NCI-H748 (cell line): ENCODE data around the gene DDT.
A peak's percentile ranks its signal among the peaks of the same experiment; 100 is the strongest.
"Not testable (repeated sequence)": the region's sequence is repeated elsewhere in the genome, so short reads cannot be mapped to it uniquely, and the experiment has no call there.

Source experiments
- DNase-seq: peaks from one replicate; lab custom pipeline; 2025; ENCODE audit not compliant: unreplicated experiment; lab: John Stamatoyannopoulos, UW

Gene DDT

GRCh38 chr22:23989583-23990244 is 15.5 kb upstream of the DDT start:
- not testable (repeated sequence) for DNase-seq

DNA sequence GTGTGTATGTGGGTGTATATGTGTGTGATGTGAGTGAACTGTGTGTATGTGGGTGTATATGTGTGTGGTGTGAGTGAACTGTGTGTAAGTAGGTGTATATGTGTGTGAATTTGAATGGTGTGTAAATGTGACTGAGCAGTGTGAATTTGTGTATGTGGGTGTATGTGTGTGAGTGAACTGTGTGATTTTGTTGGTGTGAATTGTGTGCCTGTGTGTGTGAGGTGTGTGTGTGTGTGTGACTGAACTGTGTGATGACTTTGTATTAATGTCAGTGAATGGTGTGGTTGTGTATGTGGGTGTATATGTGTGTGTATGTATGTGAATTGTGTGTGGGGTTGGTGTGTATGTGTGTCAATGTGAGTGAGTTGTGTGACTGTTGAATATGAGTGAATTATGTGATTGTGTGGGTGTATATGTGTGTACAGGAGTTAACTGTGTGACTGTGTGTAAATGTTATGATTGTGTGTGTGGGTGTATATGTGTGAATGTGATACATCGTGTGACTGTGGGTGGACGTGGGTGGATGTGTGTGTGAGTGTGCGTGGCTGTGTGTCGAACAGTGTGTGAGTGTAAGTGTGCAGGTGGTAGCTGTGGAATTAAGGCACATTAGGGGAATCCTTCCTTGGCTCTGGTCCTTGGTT is 12.4 kb upstream of the DDT start:
- not testable (repeated sequence) for DNase-seq

DNA sequence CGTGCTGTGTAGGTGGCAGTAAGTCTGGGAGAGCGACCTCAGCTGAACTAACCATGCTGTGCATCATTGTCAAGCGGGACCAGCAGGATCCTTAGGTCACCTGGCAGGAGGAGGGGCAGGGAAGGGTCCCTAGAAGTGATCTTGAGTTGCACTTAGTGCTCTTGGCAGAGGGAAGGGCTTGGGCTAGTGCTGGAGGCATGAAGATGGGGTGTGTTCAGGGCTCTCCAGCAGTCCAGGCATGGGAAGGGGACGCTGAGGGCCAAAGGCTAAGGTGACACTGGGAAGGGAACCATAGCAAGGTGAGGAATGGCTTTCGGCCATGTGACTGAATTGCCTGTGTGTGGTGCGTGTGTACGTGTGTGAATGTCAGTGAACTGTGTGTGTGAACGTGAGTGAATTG is 11.8 kb upstream of the DDT start:
- not testable (repeated sequence) for DNase-seq

- DNase-seq = no peak
Measured at GRCh38 chr22:23984430-23984829, 10.2 kb upstream of the DDT start.

DNA sequence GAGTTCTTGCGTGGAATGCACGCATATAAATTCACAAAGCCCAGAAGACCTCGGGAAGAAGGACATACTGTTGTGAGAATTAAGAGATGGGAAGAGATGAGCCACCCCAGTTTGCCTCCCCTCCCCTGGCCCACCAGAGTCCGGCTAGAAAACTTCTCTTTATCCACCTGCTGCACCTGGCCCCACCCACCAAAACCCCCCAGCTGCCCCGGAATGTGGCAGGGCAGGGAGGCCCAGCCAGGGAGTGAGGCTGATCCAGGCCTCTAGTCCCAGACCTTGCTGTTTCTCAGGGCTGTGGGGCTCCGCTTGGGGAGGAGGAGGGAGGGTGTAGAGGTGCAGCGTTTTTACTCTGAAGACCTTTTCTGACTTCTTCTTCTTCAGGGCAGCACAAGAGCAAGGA is 6.3 kb upstream of the DDT start:
- DNase-seq = not testable (repeated sequence)

- DNase-seq = not testable (repeated sequence)
Measured at GRCh38 chr22:23979557-23980240, 5.5 kb upstream of the DDT start, which contains the start of gene GSTT2. TSS of gene GSTT2 (plus strand) at chr22:23980134.

- DNase-seq = not testable (repeated sequence)
Measured at GRCh38 chr22:23977304-23977703, 3.1 kb upstream of the DDT start.

- DNase-seq = not testable (repeated sequence)
Measured at GRCh38 chr22:23974836-23975352, 653 bp upstream of the DDT start.

DNA sequence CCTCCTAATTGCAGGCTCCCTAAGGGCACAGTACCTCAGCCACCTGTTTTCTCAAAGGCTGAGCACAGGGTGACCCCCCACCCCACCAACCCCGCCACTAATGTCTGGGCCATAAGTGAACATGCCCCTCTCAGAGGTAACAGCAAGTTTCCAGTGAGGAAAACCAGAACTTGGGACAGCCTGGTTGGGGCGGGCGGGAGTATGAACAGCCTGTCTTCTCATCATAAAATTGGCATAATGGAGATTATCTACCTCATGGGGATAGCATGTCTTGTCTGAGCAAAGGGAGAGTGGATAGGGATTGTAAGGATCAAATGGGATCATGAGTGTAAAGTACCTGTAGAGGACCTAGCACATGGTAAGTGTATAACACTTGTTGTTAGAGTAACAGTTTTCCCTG is 2.3 kb downstream of the DDT start:
- not testable (repeated sequence) for DNase-seq

- DNase-seq = no peak
Measured at GRCh38 chr22:23970816-23971486, 3.3 kb downstream of the DDT start.

GRCh38 chr22:23970201-23970641 is 4.0 kb downstream of the DDT start:
- no peak for DNase-seq

- DNase-seq = no peak
Measured at GRCh38 chr22:23969071-23969470, 5.2 kb downstream of the DDT start.

- not testable (repeated sequence) for DNase-seq
Measured at GRCh38 chr22:23966568-23966967, 7.7 kb downstream of the DDT start, which contains the start of gene DDTL. TSS of gene DDTL (plus strand) at chr22:23966888. CDS start at chr22:23966915, 27 bp downstream.

DNA sequence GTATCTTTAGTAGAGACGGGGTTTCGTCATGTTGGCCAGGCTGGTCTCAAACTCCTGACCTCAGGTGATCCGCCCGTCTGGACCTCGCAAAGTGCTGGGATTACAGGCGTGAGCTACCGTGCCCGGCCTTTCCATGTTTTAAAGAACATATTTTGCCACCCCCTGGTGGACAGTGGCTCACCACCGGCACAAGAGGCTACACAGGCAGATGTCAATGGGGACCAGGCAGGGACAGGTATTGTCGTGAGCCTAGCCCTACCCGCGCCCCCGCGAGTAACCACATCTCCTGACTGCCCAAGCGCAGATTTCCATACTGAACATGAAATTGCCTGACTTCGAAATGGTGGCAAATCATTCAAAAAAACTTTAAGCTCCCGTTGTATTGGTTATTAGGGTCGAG is 8.1 kb downstream of the DDT start:
- DNase-seq = not testable (repeated sequence)

- DNase-seq = not testable (repeated sequence)
Measured at GRCh38 chr22:23961084-23961771, 13.0 kb downstream of the DDT start, which contains the start of gene GSTT2B. TSS of gene GSTT2B (minus strand) at chr22:23961195. CDS start at chr22:23961131, 64 bp downstream.

DNA sequence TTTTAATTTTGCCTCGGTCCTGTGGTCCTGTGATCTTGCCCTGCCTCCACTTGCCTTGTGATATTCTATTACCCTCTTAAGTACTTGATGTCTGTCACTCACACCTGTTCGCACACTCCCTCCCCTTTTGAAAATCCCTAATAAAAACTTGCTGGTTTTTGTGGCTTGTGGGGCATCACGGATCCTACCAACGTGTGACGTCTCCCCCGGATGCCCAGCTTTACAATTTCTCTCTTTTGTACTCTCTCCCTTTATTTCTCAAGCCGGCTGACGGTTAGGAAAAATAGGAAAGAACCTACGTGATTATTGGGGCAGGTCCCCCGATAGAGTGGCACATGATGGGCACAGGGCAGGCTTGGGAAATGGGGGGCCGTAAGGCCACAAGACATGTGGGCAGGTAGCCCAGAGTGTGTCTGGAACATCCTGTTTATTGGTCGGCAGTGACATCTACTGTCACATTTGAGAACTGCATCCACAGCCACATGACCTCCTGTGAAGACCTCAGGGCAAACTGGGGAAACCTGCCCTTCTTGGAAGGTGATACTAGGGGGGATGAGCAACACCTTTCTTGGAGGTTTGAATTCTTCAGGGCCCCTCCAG is 17.8 kb downstream of the DDT start:
- DNase-seq = peak; percentile 46

DNA sequence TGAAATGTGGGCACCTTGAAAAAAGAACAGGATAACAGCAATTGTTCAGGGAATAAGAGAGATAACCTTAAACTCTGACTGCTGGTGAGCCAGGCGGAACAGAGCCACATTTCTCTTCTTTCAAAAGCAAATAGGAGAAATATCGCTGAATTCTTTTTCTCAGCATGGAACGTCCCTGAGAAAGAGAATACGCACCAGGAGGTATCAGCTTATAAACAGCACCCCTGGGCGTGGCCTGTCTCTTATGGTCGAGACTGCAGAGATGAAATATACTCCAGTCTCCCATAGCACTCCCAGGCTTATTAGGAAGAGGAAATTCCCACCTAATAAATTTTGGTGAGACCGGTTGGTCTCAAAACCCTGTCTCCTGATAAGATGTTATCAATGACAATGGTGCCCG is 18.4 kb downstream of the DDT start:
- DNase-seq = not testable (repeated sequence)

DNA sequence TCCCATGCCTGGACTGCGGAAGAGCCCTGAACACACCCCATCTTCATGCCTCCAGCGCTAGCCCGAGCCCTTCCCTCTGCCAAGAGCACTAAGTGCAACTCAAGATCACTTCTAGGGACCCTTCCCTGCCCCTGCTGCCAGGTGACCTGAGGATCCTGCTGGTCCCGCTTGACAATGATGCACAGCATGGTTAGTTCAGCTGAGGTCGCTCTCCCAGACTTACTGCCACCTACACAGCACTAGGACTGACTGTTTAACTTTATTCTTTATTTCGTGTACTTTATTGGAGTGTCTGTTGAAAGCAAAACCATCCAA is 19.3 kb downstream of the DDT start:
- not testable (repeated sequence) for DNase-seq

DNA sequence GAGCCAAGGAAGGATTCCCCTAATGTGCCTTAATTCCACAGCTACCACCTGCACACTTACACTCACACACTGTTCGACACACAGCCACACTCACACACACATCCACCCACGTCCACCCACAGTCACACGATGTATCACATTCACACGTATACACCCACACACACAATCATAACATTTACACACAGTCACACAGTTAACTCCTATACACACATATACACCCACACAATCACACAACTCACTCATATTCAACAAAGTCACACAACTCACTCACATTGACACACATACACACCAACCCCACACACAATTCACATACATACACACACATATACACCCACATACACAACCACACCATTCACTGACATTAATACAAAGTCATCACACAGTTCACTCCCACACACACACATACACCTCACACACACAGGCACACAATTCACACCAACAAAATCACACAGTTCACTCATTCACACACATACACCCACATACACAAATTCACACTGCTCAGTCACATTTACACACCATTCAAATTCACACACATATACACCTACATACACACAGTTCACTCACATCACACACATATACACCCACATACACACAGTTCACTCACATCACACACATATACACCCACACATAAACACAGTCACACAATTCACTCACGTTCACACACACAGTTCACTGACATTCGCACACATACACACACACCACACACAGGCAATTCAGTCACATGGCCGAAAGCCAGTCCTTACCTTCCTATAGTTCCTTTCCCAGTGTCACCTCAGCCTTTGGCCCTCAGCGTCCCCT is 19.8 kb downstream of the DDT start:
- DNase-seq = not testable (repeated sequence)
